ENCODE measurements around the gene SERPINI1.

Gene SERPINI1

GRCh38 chr3:167776066-167776685 lies 40.7 kb downstream of the SERPINI1 start:
- H3K4me1 ChIP-seq (ENCODE audit: control insufficient read depth, insufficient read depth, low read length): no peaks in the 10 kb centered on the region
- no peak overlapping the region for H3K9ac ChIP-seq (ENCODE audit: low read length)
- H3K27ac ChIP-seq (ENCODE audit: low read depth, low read length): no peak overlapping the region
- no peaks in the 10 kb centered on the region for H3K36me3 ChIP-seq (ENCODE audit: control insufficient read depth, insufficient read depth, low read length)
- no peaks in the 10 kb centered on the region for H3K27me3 ChIP-seq (ENCODE audit: control insufficient read depth, insufficient read depth, low read length)
- H3K4me3 ChIP-seq (ENCODE audit: low read length): no peak overlapping the region

- Histone ChIP-seq H3K4me1 (ENCODE audit: control insufficient read depth, insufficient read depth, low read length) (no peaks in the 10 kb centered on the region), H3K9ac (ENCODE audit: low read length) (no peak overlapping the region), H3K36me3 (ENCODE audit: control insufficient read depth, insufficient read depth, low read length) (no peaks in the 10 kb centered on the region), H3K27ac (ENCODE audit: low read depth, low read length) (no peak overlapping the region), H3K27me3 (ENCODE audit: control insufficient read depth, insufficient read depth, low read length) (no peaks in the 10 kb centered on the region), H3K4me3 (ENCODE audit: low read length) (no peak overlapping the region)
Measured at GRCh38 chr3:167777356-167777755, 41.8 kb downstream of the SERPINI1 start.

- Histone ChIP-seq H3K4me1 (ENCODE audit: control insufficient read depth, insufficient read depth, low read length) (no peaks in the 10 kb centered on the region), H3K9ac (ENCODE audit: low read length) (no peak overlapping the region), H3K27ac (ENCODE audit: low read depth, low read length) (no peak overlapping the region), H3K4me3 (ENCODE audit: low read length) (no peak overlapping the region), H3K27me3 (ENCODE audit: control insufficient read depth, insufficient read depth, low read length) (no peaks in the 10 kb centered on the region), H3K36me3 (ENCODE audit: control insufficient read depth, insufficient read depth, low read length) (no peaks in the 10 kb centered on the region)
Measured at GRCh38 chr3:167780214-167780883, 44.8 kb downstream of the SERPINI1 start.

GRCh38 chr3:167783781-167784180 lies 48.3 kb downstream of the SERPINI1 start:
- Histone ChIP-seq H3K4me3 (ENCODE audit: low read length) (no peak overlapping the region), H3K9ac (ENCODE audit: low read length) (no peak overlapping the region), H3K27me3 (ENCODE audit: control insufficient read depth, insufficient read depth, low read length) (no peaks in the 10 kb centered on the region), H3K4me1 (ENCODE audit: control insufficient read depth, insufficient read depth, low read length) (no peaks in the 10 kb centered on the region), H3K27ac (ENCODE audit: low read depth, low read length) (no peak overlapping the region), H3K36me3 (ENCODE audit: control insufficient read depth, insufficient read depth, low read length) (no peaks in the 10 kb centered on the region)

GRCh38 chr3:167785790-167786189 lies 50.3 kb downstream of the SERPINI1 start:
- H3K4me1 ChIP-seq (ENCODE audit: control insufficient read depth, insufficient read depth, low read length): no peaks in the 10 kb centered on the region
- H3K27me3 ChIP-seq (ENCODE audit: control insufficient read depth, insufficient read depth, low read length): no peaks in the 10 kb centered on the region

GRCh38 chr3:167787440-167787839 lies 51.9 kb downstream of the SERPINI1 start:
- no peaks in the 10 kb centered on the region for H3K27me3 ChIP-seq (ENCODE audit: control insufficient read depth, insufficient read depth, low read length)
- H3K27ac ChIP-seq (ENCODE audit: low read depth, low read length): no peak overlapping the region
- H3K36me3 ChIP-seq (ENCODE audit: control insufficient read depth, insufficient read depth, low read length): no peaks in the 10 kb centered on the region
- no peaks in the 10 kb centered on the region for H3K4me1 ChIP-seq (ENCODE audit: control insufficient read depth, insufficient read depth, low read length)
- no peak overlapping the region for H3K9ac ChIP-seq (ENCODE audit: low read length)
- H3K4me3 ChIP-seq (ENCODE audit: low read length): no peak overlapping the region

More at GRCh38 chr3:167785790-167786189, 50.3 kb downstream of the SERPINI1 start:
- Histone ChIP-seq H3K27ac (ENCODE audit: low read depth, low read length) (no peak overlapping the region), H3K4me3 (ENCODE audit: low read length) (no peak overlapping the region), H3K9ac (ENCODE audit: low read length) (no peak overlapping the region), H3K36me3 (ENCODE audit: control insufficient read depth, insufficient read depth, low read length) (no peaks in the 10 kb centered on the region)

GRCh38 chr3:167798443-167798842 lies 62.9 kb downstream of the SERPINI1 start:
- no peak overlapping the region for H3K9ac ChIP-seq (ENCODE audit: low read length)
- no peak overlapping the region for H3K4me3 ChIP-seq (ENCODE audit: low read length)
- no peaks in the 10 kb centered on the region for H3K27me3 ChIP-seq (ENCODE audit: control insufficient read depth, insufficient read depth, low read length)
- H3K4me1 ChIP-seq (ENCODE audit: control insufficient read depth, insufficient read depth, low read length): no peaks in the 10 kb centered on the region
- no peak overlapping the region for H3K27ac ChIP-seq (ENCODE audit: low read depth, low read length)
- H3K36me3 ChIP-seq (ENCODE audit: control insufficient read depth, insufficient read depth, low read length): no peaks in the 10 kb centered on the region

GRCh38 chr3:167808910-167809309 lies 73.4 kb downstream of the SERPINI1 start:
- no peaks in the 10 kb centered on the region for H3K36me3 ChIP-seq (ENCODE audit: control insufficient read depth, insufficient read depth, low read length)
- no peak overlapping the region for H3K27ac ChIP-seq (ENCODE audit: low read depth, low read length)
- no peaks in the 10 kb centered on the region for H3K27me3 ChIP-seq (ENCODE audit: control insufficient read depth, insufficient read depth, low read length)
- no peak overlapping the region for H3K9ac ChIP-seq (ENCODE audit: low read length)
- H3K4me3 ChIP-seq (ENCODE audit: low read length): no peak overlapping the region
- no peaks in the 10 kb centered on the region for H3K4me1 ChIP-seq (ENCODE audit: control insufficient read depth, insufficient read depth, low read length)

- H3K36me3 ChIP-seq (ENCODE audit: control insufficient read depth, insufficient read depth, low read length): no peaks in the 10 kb centered on the region
- H3K4me3 ChIP-seq (ENCODE audit: low read length): no peak overlapping the region
- peaks cover 5% of the 10 kb centered on the region for H3K4me1 ChIP-seq (ENCODE audit: control insufficient read depth, insufficient read depth, low read length)
- H3K27me3 ChIP-seq (ENCODE audit: control insufficient read depth, insufficient read depth, low read length): no peaks in the 10 kb centered on the region
- no peak overlapping the region for H3K27ac ChIP-seq (ENCODE audit: low read depth, low read length)
- H3K9ac ChIP-seq (ENCODE audit: low read length): no peak overlapping the region
Measured at GRCh38 chr3:167810236-167810635, 74.7 kb downstream of the SERPINI1 start.

- H3K27ac ChIP-seq (ENCODE audit: low read depth, low read length): no peak overlapping the region
Measured at GRCh38 chr3:167811031-167811430, 75.5 kb downstream of the SERPINI1 start.

GRCh38 chr3:167813169-167814123 lies 77.9 kb downstream of the SERPINI1 start:
- H3K9ac ChIP-seq (ENCODE audit: low read length): no peak overlapping the region
- peaks cover 5% of the 10 kb centered on the region for H3K4me1 ChIP-seq (ENCODE audit: control insufficient read depth, insufficient read depth, low read length)
- H3K27ac ChIP-seq (ENCODE audit: low read depth, low read length): no peak overlapping the region
- H3K4me3 ChIP-seq (ENCODE audit: low read length): no peak overlapping the region
- no peaks in the 10 kb centered on the region for H3K36me3 ChIP-seq (ENCODE audit: control insufficient read depth, insufficient read depth, low read length)
- H3K27me3 ChIP-seq (ENCODE audit: control insufficient read depth, insufficient read depth, low read length): no peaks in the 10 kb centered on the region

More at GRCh38 chr3:167811031-167811430, 75.5 kb downstream of the SERPINI1 start:
- H3K4me1 ChIP-seq (ENCODE audit: control insufficient read depth, insufficient read depth, low read length): peaks cover 5% of the 10 kb centered on the region
- H3K27me3 ChIP-seq (ENCODE audit: control insufficient read depth, insufficient read depth, low read length): no peaks in the 10 kb centered on the region
- H3K9ac ChIP-seq (ENCODE audit: low read length): no peak overlapping the region
- H3K4me3 ChIP-seq (ENCODE audit: low read length): no peak overlapping the region
- no peaks in the 10 kb centered on the region for H3K36me3 ChIP-seq (ENCODE audit: control insufficient read depth, insufficient read depth, low read length)

- Histone ChIP-seq H3K4me1 (ENCODE audit: control insufficient read depth, insufficient read depth, low read length) (peaks cover 5% of the 10 kb centered on the region), H3K36me3 (ENCODE audit: control insufficient read depth, insufficient read depth, low read length) (no peaks in the 10 kb centered on the region), H3K27ac (ENCODE audit: low read depth, low read length) (no peak overlapping the region), H3K27me3 (ENCODE audit: control insufficient read depth, insufficient read depth, low read length) (no peaks in the 10 kb centered on the region), H3K4me3 (ENCODE audit: low read length) (no peak overlapping the region), H3K9ac (ENCODE audit: low read length) (no peak overlapping the region)
Measured at GRCh38 chr3:167814441-167814951, 79.0 kb downstream of the SERPINI1 start.
